ENCODE results near the gene GIMAP2.
"Not testable (repeated sequence)": the region's sequence is repeated elsewhere in the genome, so short reads cannot be mapped to it uniquely, and the experiment has no call there.

GRCh38 chr7:150680364-150680763 is 5.1 kb upstream of the GIMAP2 start:
- TF ChIP-seq RFX5 (IDR thresholded peaks at IDR 0.05; ENCODE audit: low read depth, low read length); BHLHE40 (IDR thresholded peaks at IDR 0.05; ENCODE audit: low read depth, low read length); MAFK (IDR thresholded peaks at IDR 0.05; ENCODE audit: low read depth, low read length); SMC3 (IDR thresholded peaks at IDR 0.05; ENCODE audit: low read depth, low read length); POLR2A (IDR thresholded peaks at IDR 0.05; ENCODE audit: low read depth, low read length); RAD21 (IDR thresholded peaks at IDR 0.05; ENCODE audit: low read length); CEBPB (IDR thresholded peaks at IDR 0.05; ENCODE audit: low read depth, low read length); RCOR1 (IDR thresholded peaks at IDR 0.05; ENCODE audit: insufficient replicate concordance, low read length); FOS (IDR thresholded peaks at IDR 0.05; ENCODE audit: low read depth, low read length): not testable (repeated sequence)
- TF ChIP-seq, protein P1, sequence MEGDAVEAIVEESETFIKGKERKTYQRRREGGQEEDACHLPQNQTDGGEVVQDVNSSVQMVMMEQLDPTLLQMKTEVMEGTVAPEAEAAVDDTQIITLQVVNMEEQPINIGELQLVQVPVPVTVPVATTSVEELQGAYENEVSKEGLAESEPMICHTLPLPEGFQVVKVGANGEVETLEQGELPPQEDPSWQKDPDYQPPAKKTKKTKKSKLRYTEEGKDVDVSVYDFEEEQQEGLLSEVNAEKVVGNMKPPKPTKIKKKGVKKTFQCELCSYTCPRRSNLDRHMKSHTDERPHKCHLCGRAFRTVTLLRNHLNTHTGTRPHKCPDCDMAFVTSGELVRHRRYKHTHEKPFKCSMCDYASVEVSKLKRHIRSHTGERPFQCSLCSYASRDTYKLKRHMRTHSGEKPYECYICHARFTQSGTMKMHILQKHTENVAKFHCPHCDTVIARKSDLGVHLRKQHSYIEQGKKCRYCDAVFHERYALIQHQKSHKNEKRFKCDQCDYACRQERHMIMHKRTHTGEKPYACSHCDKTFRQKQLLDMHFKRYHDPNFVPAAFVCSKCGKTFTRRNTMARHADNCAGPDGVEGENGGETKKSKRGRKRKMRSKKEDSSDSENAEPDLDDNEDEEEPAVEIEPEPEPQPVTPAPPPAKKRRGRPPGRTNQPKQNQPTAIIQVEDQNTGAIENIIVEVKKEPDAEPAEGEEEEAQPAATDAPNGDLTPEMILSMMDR (conservative IDR thresholded peaks at IDR 0.05; ENCODE audit: low read depth, low read length): not testable (repeated sequence)
- TF ChIP-seq, protein P2, sequence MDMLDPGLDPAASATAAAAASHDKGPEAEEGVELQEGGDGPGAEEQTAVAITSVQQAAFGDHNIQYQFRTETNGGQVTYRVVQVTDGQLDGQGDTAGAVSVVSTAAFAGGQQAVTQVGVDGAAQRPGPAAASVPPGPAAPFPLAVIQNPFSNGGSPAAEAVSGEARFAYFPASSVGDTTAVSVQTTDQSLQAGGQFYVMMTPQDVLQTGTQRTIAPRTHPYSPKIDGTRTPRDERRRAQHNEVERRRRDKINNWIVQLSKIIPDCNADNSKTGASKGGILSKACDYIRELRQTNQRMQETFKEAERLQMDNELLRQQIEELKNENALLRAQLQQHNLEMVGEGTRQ (IDR thresholded peaks at IDR 0.05; ENCODE audit: low read depth, low read length): not testable (repeated sequence)
- TF ChIP-seq, protein P3, sequence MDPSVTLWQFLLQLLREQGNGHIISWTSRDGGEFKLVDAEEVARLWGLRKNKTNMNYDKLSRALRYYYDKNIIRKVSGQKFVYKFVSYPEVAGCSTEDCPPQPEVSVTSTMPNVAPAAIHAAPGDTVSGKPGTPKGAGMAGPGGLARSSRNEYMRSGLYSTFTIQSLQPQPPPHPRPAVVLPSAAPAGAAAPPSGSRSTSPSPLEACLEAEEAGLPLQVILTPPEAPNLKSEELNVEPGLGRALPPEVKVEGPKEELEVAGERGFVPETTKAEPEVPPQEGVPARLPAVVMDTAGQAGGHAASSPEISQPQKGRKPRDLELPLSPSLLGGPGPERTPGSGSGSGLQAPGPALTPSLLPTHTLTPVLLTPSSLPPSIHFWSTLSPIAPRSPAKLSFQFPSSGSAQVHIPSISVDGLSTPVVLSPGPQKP (IDR thresholded peaks at IDR 0.05; ENCODE audit: borderline replicate concordance, low read depth, low read length): not testable (repeated sequence)
